ENCODE results near the gene TMEM63A. TPM values are rescaled to one million over a fixed set of nuclear protein-coding genes. Genes with fewer than 3 reads are reported as not detected.
A peak's percentile ranks its signal among the peaks of the same experiment; 100 is the strongest.
"Not testable (repeated sequence)": the region's sequence is repeated elsewhere in the genome, so short reads cannot be mapped to it uniquely, and the experiment has no call there.

Gene TMEM63A
- 17.0 and 37.0 TPM in 2 replicates for total RNA-seq
- 19.3 and 34.2 TPM in 2 replicates for polyA plus RNA-seq

DNA sequence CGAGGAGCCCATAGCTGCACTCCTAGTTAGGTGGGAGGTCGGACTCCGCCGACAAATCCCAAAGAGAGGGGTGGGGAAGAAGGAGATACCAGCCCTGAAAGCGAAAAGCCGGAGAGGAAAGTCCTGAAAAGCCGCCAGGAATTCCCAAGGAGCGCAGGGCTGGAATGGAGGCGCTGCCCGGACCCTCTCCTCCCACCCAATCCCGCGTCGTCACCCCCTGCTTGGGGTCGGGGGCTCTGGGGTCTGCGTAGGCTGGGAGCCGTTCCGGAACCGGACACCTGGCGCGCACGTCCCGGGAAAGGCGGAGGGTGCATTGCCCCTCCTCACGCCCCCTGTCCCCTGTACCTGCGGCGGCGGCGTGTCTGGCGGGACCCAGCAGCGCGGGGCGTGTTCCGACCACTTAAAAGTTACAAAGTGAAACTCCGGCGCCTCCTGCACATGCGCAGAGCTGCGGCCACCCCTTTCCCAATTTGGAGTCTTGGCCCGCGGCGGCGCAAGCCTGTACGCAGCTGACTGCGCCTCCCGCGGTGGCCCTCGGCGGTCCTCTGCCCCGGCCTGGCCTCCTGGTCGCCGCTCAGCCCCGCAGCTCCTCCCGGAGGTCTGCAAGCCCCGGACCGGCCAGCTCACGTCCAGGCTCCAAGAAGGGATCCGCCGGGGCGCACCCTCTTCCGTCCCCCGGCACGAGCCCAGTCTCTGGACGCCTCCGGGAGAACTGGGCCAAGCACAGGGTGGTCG lies at the start of gene TMEM63A:
Gene TMEM63A (minus strand): TSS at position 422 of the 735 bp plus-strand sequence. CDS start 4,800 bp downstream, outside the sequence.
- Histone ChIP-seq H3K9me3 (ENCODE audit: low read depth) (no peaks in the 10 kb centered on the region), H3K27ac (peak within 1 kb of the TSS; percentile 45), H3K27me3 (no peaks in the 10 kb centered on the region), H3K4me1 (ENCODE audit: low read depth) (no peaks in the 10 kb centered on the region), H3K4me3 (peak within 1 kb of the TSS; percentile 59), H3K36me3 (no peaks in the 10 kb centered on the region)
- TF ChIP-seq, protein P1, sequence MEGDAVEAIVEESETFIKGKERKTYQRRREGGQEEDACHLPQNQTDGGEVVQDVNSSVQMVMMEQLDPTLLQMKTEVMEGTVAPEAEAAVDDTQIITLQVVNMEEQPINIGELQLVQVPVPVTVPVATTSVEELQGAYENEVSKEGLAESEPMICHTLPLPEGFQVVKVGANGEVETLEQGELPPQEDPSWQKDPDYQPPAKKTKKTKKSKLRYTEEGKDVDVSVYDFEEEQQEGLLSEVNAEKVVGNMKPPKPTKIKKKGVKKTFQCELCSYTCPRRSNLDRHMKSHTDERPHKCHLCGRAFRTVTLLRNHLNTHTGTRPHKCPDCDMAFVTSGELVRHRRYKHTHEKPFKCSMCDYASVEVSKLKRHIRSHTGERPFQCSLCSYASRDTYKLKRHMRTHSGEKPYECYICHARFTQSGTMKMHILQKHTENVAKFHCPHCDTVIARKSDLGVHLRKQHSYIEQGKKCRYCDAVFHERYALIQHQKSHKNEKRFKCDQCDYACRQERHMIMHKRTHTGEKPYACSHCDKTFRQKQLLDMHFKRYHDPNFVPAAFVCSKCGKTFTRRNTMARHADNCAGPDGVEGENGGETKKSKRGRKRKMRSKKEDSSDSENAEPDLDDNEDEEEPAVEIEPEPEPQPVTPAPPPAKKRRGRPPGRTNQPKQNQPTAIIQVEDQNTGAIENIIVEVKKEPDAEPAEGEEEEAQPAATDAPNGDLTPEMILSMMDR (IDR thresholded peaks at IDR 0.05; ENCODE audit: low read depth, low read length), result peak; percentile 27
- DNase-seq (ENCODE audit: low read depth in 1 of 2, low spot score in 1 of 2), result peak; percentile 90 to 95

DNA sequence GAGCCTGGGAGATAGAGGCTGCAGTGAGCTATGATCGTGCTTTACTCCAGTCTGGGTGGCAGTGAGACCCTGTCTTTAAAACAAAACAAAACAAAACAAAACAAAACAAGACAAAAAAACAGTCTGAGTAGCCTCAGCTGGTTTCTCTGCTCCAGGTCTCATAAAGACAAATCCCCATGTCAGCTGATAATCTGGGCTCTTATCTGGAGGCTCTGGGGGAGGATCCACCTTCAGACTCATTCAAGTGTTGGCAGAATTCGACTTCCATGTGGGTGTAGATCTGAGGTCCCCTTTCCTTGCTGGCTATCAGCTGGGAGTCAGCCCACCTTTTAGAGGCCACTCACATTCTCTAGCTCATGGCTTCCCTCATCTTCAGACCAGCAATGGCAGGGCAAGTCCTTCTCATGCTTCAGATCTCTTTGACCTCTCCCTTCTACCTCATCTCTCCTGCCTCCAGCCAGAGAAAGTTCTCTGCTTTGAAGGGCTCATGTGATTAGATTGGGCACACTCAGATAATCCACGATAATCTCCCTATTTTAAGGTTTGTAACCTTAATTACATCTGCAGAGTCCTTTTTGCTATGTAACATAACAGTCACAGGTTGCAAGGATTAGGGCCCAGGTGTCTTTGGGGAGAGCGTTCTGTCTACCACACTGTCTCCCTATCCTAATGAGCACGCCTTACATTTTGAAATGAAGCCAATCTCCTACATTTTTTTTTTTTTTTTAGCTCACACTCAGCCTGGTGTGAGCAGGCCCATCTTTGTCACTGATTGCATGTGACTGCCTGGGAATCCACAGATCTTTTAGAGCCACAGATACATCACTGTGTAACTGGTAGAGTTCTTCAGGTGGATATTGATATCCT lies 49.3 kb upstream of the TMEM63A start:
- H3K4me3 ChIP-seq, result no peak overlapping the region
- H3K9me3 ChIP-seq (ENCODE audit: low read depth), result no peaks in the 10 kb centered on the region
- no peak for DNase-seq (ENCODE audit: low read depth in 1 of 2, low spot score in 1 of 2)
- TF ChIP-seq, protein P1 (IDR thresholded peaks at IDR 0.05; ENCODE audit: low read depth, low read length), result no peak
- no peaks in the 10 kb centered on the region for H3K36me3 ChIP-seq
- no peaks in the 10 kb centered on the region for H3K27me3 ChIP-seq
- H3K4me1 ChIP-seq (ENCODE audit: low read depth), result no peaks in the 10 kb centered on the region
- H3K27ac ChIP-seq, result no peak overlapping the region

DNA sequence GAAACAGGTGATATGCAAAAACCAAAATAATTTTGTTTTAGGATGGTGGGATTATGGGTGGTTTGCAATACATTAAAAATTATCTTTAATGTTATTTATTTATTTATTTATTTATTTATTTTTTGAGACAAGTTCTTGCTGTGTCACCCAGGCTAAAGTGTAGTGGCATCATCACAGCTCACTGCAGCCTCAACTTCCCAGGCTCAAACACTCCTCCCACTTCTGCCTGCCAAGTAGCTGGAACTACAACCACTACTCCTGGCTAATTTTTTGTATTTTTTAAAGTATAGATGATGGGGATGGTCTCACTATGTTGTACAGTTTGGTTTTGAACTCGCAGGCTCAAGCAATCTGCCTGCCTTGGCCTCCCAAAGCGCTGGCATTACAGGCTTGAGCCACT lies 48.4 kb upstream of the TMEM63A start:
- Histone ChIP-seq H3K4me3 (no peak overlapping the region), H3K36me3 (no peaks in the 10 kb centered on the region), H3K27me3 (no peaks in the 10 kb centered on the region), H3K9me3 (ENCODE audit: low read depth) (no peaks in the 10 kb centered on the region), H3K27ac (no peak overlapping the region), H3K4me1 (ENCODE audit: low read depth) (no peaks in the 10 kb centered on the region)
- TF ChIP-seq, protein P1 (IDR thresholded peaks at IDR 0.05; ENCODE audit: low read depth, low read length), result no peak
- DNase-seq (ENCODE audit: low read depth in 1 of 2, low spot score in 1 of 2), result no peak

DNA sequence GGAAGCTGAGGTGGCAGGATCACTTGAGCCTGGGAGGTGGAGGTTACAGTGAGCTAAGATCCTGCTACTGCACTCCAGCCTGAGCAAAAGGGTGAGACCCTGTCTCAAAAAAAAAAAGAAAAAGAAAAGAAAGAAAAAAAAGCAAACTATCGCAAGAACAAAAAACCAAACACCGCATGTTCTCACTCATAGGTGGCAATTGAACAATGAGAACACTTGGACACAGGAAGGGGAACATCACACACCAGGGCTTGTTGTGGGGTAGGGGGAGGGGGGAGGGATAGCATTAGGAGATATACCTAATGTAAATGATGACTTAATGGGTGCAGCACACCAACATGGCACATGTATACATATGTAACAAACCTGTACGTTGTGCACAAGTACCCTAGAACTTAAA lies 47.3 kb upstream of the TMEM63A start:
- H3K27me3 ChIP-seq; DNase-seq (ENCODE audit: low read depth in 1 of 2, low spot score in 1 of 2); H3K4me3 ChIP-seq; H3K9me3 ChIP-seq (ENCODE audit: low read depth); H3K27ac ChIP-seq; H3K4me1 ChIP-seq (ENCODE audit: low read depth); H3K36me3 ChIP-seq: not testable (repeated sequence)

DNA sequence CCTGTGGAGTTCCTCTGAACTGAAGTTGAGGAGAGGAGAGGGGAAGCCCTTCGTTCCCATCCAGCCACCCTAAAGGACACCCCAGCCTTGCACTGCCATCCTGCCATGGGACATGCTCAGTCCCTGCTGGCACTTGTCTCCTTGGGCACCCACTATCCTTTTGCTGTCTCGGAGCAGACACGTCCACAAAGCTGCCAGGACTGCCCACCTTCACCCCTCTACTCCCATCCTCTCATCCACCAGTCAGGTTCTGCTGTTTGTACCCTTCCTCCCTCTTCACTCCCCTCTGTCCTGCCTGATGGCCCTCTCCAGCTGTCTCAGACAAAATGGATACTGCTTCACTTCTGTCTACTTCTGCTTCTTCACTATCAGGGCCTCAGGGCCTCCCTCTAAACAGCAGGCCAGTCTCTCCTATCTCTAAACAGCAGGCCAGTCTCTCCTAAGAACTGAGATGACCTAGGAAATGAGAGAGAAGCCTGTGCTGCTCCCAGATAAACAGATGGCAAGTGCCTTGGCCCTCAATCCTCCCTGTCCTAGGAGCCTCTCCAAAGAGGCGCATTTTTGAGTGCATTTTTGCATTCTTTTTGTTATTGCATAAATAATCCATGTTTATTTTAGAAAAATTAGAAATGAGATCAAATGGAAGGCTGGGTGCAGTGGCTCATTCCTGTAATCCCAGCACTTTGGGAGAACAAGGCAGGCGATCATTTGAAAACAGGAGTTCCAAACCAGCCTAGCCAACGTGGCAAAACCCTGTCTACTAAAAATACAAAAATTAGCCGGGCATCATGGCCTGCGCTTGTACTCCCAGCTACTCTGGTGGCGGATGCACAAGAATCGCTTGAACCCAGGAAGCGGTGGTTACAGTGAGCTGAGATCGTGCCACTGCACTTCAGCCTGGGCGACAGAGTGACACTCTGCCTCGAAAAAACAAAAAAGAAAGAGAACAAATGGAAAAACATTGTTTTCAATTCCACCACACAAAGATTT lies 46.3 kb upstream of the TMEM63A start:
- DNase-seq (ENCODE audit: low read depth in 1 of 2, low spot score in 1 of 2), result no peak
- H3K36me3 ChIP-seq, result no peaks in the 10 kb centered on the region
- TF ChIP-seq, protein P1 (IDR thresholded peaks at IDR 0.05; ENCODE audit: low read depth, low read length), result no peak
- no peaks in the 10 kb centered on the region for H3K9me3 ChIP-seq (ENCODE audit: low read depth)
- no peaks in the 10 kb centered on the region for H3K4me1 ChIP-seq (ENCODE audit: low read depth)
- H3K27ac ChIP-seq, result peak overlapping the region; percentile 88
- H3K27me3 ChIP-seq, result no peaks in the 10 kb centered on the region
- no peak overlapping the region for H3K4me3 ChIP-seq

Data from cardiac muscle cell (in vitro differentiated cells and primary cell).